Loucy (cell line): Measurements from ENCODE around the gene MAPK6.
A peak's percentile ranks its signal among the peaks of the same experiment; 100 is the strongest.

Experiments used
- H2AFZ ChIP-seq: fragments of 200-600 bp; sonication (generic); 2 replicates; pipeline ENCODE4 v1.6.0; 2016; ENCODE audit warnings: antibody characterized with exemption, mild to moderate bottlenecking, low read length, moderate library complexity
- H3F3A ChIP-seq: fragments of 200-600 bp; 2 replicates; pipeline ENCODE4 v1.6.0; 2016; ENCODE audit warnings: antibody characterized with exemption, low read depth, mild to moderate bottlenecking
- H3K27me3 ChIP-seq: fragments of 200-600 bp; sonication (generic); 2 replicates; pipeline ENCODE4 v1.6.1; 2014; ENCODE audit warnings: low read length, mild to moderate bottlenecking; ENCODE audit not compliant: insufficient read depth, poor library complexity, severe bottlenecking
- H3K36me3 ChIP-seq: fragments of 200-600 bp; sonication (generic); 2 replicates; pipeline ENCODE4 v1.6.1; 2016; ENCODE audit warnings: low read length; ENCODE audit not compliant: insufficient read depth
- H3K4me1 ChIP-seq: fragments of 200-600 bp; sonication (generic); 2 replicates; pipeline ENCODE4 v1.5.1; 2014; ENCODE audit warnings: low read length, mild to moderate bottlenecking; ENCODE audit not compliant: insufficient read depth, poor library complexity, severe bottlenecking
- H3K4me2 ChIP-seq: fragments of 200-600 bp; sonication (generic); 2 replicates; pipeline ENCODE4 v1.6.0; 2014; ENCODE audit warnings: antibody characterized with exemption, low read length, low read depth, mild to moderate bottlenecking; ENCODE audit not compliant: poor library complexity, severe bottlenecking
- H3K4me3 ChIP-seq: fragments of 200-600 bp; sonication (generic); 2 replicates; pipeline ENCODE4 v1.5.1; 2014; ENCODE audit warnings: low read length, mild to moderate bottlenecking, mixed read lengths; ENCODE audit not compliant: poor library complexity, severe bottlenecking
- H3K79me2 ChIP-seq: fragments of 200-600 bp; sonication (generic); 2 replicates; pipeline ENCODE4 v1.6.1; 2014; ENCODE audit warnings: low read length; ENCODE audit not compliant: insufficient read depth
- H3K9ac ChIP-seq: fragments of 200-600 bp; sonication (generic); 2 replicates; pipeline ENCODE4 v1.6.0; 2014; ENCODE audit warnings: mild to moderate bottlenecking, low read depth, low read length, moderate library complexity; ENCODE audit not compliant: poor library complexity, severe bottlenecking
- H3K9me2 ChIP-seq: fragments of 200-600 bp; sonication (generic); replicated peaks from 2 replicates; pipeline ENCODE4 v1.6.1; 2016; ENCODE audit warnings: low read depth, low read length, mixed read lengths
- H3K9me3 ChIP-seq: fragments of 200-600 bp; sonication (generic); 2 replicates; pipeline ENCODE4 v1.6.1; 2014; ENCODE audit warnings: mild to moderate bottlenecking, antibody characterized with exemption, low read length, low read depth; ENCODE audit not compliant: insufficient read depth
- H4K20me1 ChIP-seq: fragments of 200-600 bp; sonication (generic); 2 replicates; pipeline ENCODE4 v1.6.0; 2014; ENCODE audit warnings: antibody characterized with exemption, low read length, mild to moderate bottlenecking; ENCODE audit not compliant: insufficient read depth, poor library complexity, severe bottlenecking
- EZH2phosphoT487 ChIP-seq: fragments of 200-600 bp; IDR thresholded peaks from 2 replicates; pipeline ENCODE4 v1.6.1; 2018; ENCODE audit warnings: antibody characterized with exemption, mild to moderate bottlenecking, moderate library complexity, borderline replicate concordance
- TF ChIP-seq, protein P1 (sequence below): fragments of 200-600 bp; sonication (generic); conservative IDR thresholded peaks from 2 replicates; pipeline ENCODE4 v1.5.1; 2014; ENCODE audit warnings: mild to moderate bottlenecking, antibody characterized with exemption, low read length

The MAPK6 gene

DNA sequence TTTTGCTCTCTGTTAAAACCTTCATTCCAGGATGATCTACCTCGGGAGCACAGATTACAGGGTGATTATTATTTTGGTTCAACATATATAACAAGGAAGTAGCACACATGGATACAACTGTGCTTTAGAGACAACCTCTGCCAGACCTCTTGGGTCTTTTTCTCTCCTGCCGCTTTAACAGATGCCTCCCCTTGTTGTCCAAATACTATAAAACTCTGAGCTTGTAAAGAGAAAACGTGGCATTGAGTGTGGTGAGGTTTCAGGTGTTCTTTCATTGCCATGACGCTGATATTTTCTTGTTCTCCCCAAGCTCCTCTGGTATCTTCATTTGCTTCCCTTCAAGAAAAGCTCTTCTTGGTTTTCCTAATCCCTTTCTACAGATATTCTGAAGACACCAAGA is 64.6 kb downstream of the MAPK6 start:
- H3K36me3 ChIP-seq: no peaks in the 10 kb centered on the region
- H3K4me2 ChIP-seq: peak overlapping the region; percentile 41
- no peaks in the 10 kb centered on the region for H3K27me3 ChIP-seq
- H3K4me1 ChIP-seq: peaks cover 20% of the 10 kb centered on the region
- H3K9me2 ChIP-seq: no peaks in the 10 kb centered on the region
- 0 out of 2 replicates have a peak, but pooled peaks cover 6% of the 10 kb centered on the region for H3F3A ChIP-seq
- H3K4me3 ChIP-seq: no peak overlapping the region
- H3K9ac ChIP-seq: no peak overlapping the region
- H4K20me1 ChIP-seq: no peaks in the 10 kb centered on the region
- H2AFZ ChIP-seq: no peak overlapping the region
- H3K9me3 ChIP-seq: no peaks in the 10 kb centered on the region; the same call in 1 of the 2 replicates
- H3K79me2 ChIP-seq: no peaks in the 10 kb centered on the region
- TF ChIP-seq, protein P1, sequence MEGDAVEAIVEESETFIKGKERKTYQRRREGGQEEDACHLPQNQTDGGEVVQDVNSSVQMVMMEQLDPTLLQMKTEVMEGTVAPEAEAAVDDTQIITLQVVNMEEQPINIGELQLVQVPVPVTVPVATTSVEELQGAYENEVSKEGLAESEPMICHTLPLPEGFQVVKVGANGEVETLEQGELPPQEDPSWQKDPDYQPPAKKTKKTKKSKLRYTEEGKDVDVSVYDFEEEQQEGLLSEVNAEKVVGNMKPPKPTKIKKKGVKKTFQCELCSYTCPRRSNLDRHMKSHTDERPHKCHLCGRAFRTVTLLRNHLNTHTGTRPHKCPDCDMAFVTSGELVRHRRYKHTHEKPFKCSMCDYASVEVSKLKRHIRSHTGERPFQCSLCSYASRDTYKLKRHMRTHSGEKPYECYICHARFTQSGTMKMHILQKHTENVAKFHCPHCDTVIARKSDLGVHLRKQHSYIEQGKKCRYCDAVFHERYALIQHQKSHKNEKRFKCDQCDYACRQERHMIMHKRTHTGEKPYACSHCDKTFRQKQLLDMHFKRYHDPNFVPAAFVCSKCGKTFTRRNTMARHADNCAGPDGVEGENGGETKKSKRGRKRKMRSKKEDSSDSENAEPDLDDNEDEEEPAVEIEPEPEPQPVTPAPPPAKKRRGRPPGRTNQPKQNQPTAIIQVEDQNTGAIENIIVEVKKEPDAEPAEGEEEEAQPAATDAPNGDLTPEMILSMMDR: no peak
- no peak for TF ChIP-seq EZH2phosphoT487

DNA sequence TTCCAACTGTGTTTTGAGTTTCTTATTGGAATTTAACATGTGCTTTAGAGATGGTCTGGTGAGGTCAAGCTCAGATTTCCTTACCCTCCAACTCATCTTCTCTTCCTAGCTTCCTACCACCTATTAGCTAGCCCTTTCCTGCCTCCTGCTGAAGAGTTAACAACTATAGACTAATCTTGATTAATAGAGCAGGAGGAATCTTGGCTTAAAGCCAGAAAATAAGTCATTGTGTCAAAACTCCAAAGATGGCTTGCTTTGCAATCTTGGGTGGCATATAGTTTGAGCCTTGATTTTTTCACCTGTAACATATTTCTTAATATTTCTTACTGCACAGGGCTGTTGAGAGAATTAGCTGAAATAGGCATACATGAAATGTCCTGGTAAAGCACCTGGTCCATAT is 66.3 kb downstream of the MAPK6 start:
- no peaks in the 10 kb centered on the region for H3K27me3 ChIP-seq
- no peak overlapping the region for H3K9ac ChIP-seq
- H3K36me3 ChIP-seq: no peaks in the 10 kb centered on the region
- peaks cover 20% of the 10 kb centered on the region for H3K4me1 ChIP-seq
- peaks cover 6% of the 10 kb centered on the region; the same call in 1 of the 2 replicates for H3F3A ChIP-seq
- TF ChIP-seq, protein P1: no peak
- no peak for TF ChIP-seq EZH2phosphoT487
- no peak overlapping the region for H2AFZ ChIP-seq
- H3K9me3 ChIP-seq: no peaks in the 10 kb centered on the region; the same call in none of the 2 replicates
- H3K4me3 ChIP-seq: no peak overlapping the region
- no peaks in the 10 kb centered on the region for H3K9me2 ChIP-seq
- no peaks in the 10 kb centered on the region for H3K79me2 ChIP-seq
- H4K20me1 ChIP-seq: no peaks in the 10 kb centered on the region
- no peak overlapping the region for H3K4me2 ChIP-seq

DNA sequence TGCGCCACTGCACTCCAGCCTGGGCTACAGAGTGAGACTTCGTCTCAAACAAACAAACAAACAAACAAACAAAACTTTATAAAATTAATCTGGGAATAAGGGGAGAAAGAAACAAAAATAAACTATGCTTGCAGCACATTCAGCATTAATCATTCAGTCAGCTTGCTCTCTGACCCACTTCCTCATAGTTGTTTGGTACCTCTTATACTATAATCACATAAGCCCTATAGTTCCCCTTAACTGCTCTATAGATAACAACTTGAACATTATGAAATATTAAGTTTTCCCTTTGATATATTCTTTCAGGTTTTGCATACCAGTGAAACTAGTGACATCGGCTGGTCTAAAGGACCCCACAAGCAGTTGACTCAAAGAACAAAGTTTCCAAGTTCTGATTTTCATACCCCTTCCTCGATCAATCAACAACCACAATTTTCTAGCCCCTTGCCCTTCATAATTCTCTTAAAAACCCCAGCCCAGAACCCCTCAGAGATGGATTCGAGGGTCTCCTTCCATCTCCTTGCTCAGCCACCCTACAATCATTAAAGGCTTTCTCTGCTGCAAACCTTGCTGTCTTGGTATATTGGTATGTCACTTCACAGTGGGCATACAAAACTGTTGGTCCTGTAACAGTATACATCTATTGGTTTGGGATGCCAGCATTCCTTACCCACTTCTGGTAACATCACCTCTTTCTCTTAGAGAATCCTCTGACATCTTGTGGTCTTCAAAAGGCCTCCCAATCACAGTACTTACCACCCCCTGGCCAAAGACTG is 67.2 kb downstream of the MAPK6 start:
- no peak overlapping the region for H3K4me2 ChIP-seq
- TF ChIP-seq, protein P1: no peak
- TF ChIP-seq EZH2phosphoT487: no peak
- H3K4me3 ChIP-seq: no peak overlapping the region

More for the DNA sequence above, 67.2 kb downstream of the MAPK6 start:
- Histone ChIP-seq H3K27me3 (no peaks in the 10 kb centered on the region), H3F3A (peaks cover 6% of the 10 kb centered on the region; the same call in 1 of the 2 replicates), H3K9ac (no peak overlapping the region), H3K9me3 (no peaks in the 10 kb centered on the region; the same call in none of the 2 replicates), H3K9me2 (no peaks in the 10 kb centered on the region), H3K36me3 (no peaks in the 10 kb centered on the region), H3K4me1 (peaks cover 20% of the 10 kb centered on the region), H4K20me1 (no peaks in the 10 kb centered on the region), H2AFZ (no peak overlapping the region), H3K79me2 (no peaks in the 10 kb centered on the region)
